ENCODE results near the gene FBLIM1. TPM values are rescaled to one million over a fixed set of nuclear protein-coding genes. Genes with fewer than 3 reads are reported as not detected.
A peak's percentile ranks its signal among the peaks of the same experiment; 100 is the strongest.

The FBLIM1 gene
- total and polyA plus RNA-seq, 2 donors from 2014 or later, result 16.6 to 89.3 TPM

- DNase-seq, result peak in 2 of 5 donors; percentile 60 to 87
- Histone ChIP-seq H3K9me3 (ENCODE audit: control insufficient read depth in 2 of 3, insufficient read depth in 1 of 3, low read length in 3 of 3) (no peaks in the 10 kb centered on the region), H3K4me3 (ENCODE audit: low read length in 3 of 3) (peak overlapping the region; percentile 82 to 99 (median 95)), H3K9ac (ENCODE audit: low read length in 3 of 3) (peak overlapping the region in 2 of 3 donors; percentile 83 to 99), H3K27me3 (ENCODE audit: control insufficient read depth, insufficient read depth, low read length) (no peaks in the 10 kb centered on the region), H3K4me1 (ENCODE audit: control insufficient read depth in 2 of 3, insufficient read depth in 2 of 3, low read depth in 1 of 3, low read length in 3 of 3) (peaks cover 0 to 4% (median 2%) of the 10 kb centered on the region in 3 donors), H3K27ac (ENCODE audit: low read depth in 2 of 2, low read length in 2 of 2) (no peak overlapping the region), H3K36me3 (ENCODE audit: control insufficient read depth in 2 of 3, insufficient read depth in 3 of 3, low read length in 3 of 3) (no peaks in the 10 kb centered on the region)
- TF ChIP-seq CTCF (IDR thresholded peaks at IDR 0.05; ENCODE audit: borderline replicate concordance, extremely low read depth, insufficient read depth), result no peak
- no peak for FAIRE-seq
- intact Hi-C loops (cut with DNase I), result no loop called here
Measured at GRCh38 chr1:15833069-15833679, 74.6 kb downstream of the FBLIM1 start.

GRCh38 chr1:15833842-15834405, 75.3 kb downstream of the FBLIM1 start:
- DNase-seq, result no peak
- FAIRE-seq, result peak; percentile 38
- Histone ChIP-seq H3K27ac (ENCODE audit: low read depth in 2 of 2, low read length in 2 of 2) (peak overlapping the region; percentile 100), H3K9me3 (ENCODE audit: control insufficient read depth in 2 of 3, insufficient read depth in 1 of 3, low read length in 3 of 3) (no peaks in the 10 kb centered on the region), H3K27me3 (ENCODE audit: control insufficient read depth, insufficient read depth, low read length) (no peaks in the 10 kb centered on the region), H3K4me3 (ENCODE audit: low read length in 3 of 3) (peak overlapping the region; percentile 82 to 99 (median 95)), H3K4me1 (ENCODE audit: control insufficient read depth in 2 of 3, insufficient read depth in 2 of 3, low read depth in 1 of 3, low read length in 3 of 3) (peaks cover 0 to 4% (median 2%) of the 10 kb centered on the region in 3 donors), H3K9ac (ENCODE audit: low read length in 3 of 3) (peak overlapping the region; percentile 63 to 99 (median 83)), H3K36me3 (ENCODE audit: control insufficient read depth in 2 of 3, insufficient read depth in 3 of 3, low read length in 3 of 3) (no peaks in the 10 kb centered on the region)
- intact Hi-C loops (cut with DNase I), result no loop called here
- no peak for TF ChIP-seq CTCF (IDR thresholded peaks at IDR 0.05; ENCODE audit: borderline replicate concordance, extremely low read depth, insufficient read depth)

GRCh38 chr1:15834406-15835204, 76.0 kb downstream of the FBLIM1 start:
- no peak for TF ChIP-seq CTCF (IDR thresholded peaks at IDR 0.05; ENCODE audit: borderline replicate concordance, extremely low read depth, insufficient read depth)
- Histone ChIP-seq H3K9me3 (ENCODE audit: control insufficient read depth in 2 of 3, insufficient read depth in 1 of 3, low read length in 3 of 3) (no peaks in the 10 kb centered on the region), H3K9ac (ENCODE audit: low read length in 3 of 3) (peak overlapping the region; percentile 83 to 99 (median 97)), H3K27me3 (ENCODE audit: control insufficient read depth, insufficient read depth, low read length) (no peaks in the 10 kb centered on the region), H3K27ac (ENCODE audit: low read depth in 2 of 2, low read length in 2 of 2) (peak overlapping the region; percentile 100), H3K4me1 (ENCODE audit: control insufficient read depth in 2 of 3, insufficient read depth in 2 of 3, low read depth in 1 of 3, low read length in 3 of 3) (peaks cover 0 to 4% (median 2%) of the 10 kb centered on the region in 3 donors), H3K4me3 (ENCODE audit: low read length in 3 of 3) (peak overlapping the region; percentile 82 to 99 (median 95)), H3K36me3 (ENCODE audit: control insufficient read depth in 2 of 3, insufficient read depth in 3 of 3, low read length in 3 of 3) (no peaks in the 10 kb centered on the region)
- intact Hi-C loops (cut with DNase I), result no loop called here
- FAIRE-seq (no peak), DNase-seq (peak; percentile 93 to 98 (median 95))

Data from kidney (tissue), 14 donors.